ENCODE results near the gene ITIH1.
"Not testable (repeated sequence)": the region's sequence is repeated elsewhere in the genome, so short reads cannot be mapped to it uniquely, and the experiment has no call there.

ITIH1 gene

GRCh38 chr3:52777127-52777958 lies at the start of gene ITIH1:
TSS of gene ITIH1 (plus strand) at chr3:52777599. CDS start at chr3:52777616, 17 bp downstream.
- no peak for DNase-seq

GRCh38 chr3:52728753-52729152 lies 48.6 kb upstream of the ITIH1 start:
- not testable (repeated sequence) for DNase-seq

GRCh38 chr3:52730681-52731080 lies 46.7 kb upstream of the ITIH1 start:
- DNase-seq: no peak

- no peak for DNase-seq
These were observed 45.8 kb upstream of the ITIH1 start for GRCh38 chr3:52731590-52731989.

GRCh38 chr3:52733256-52733891 lies 44.0 kb upstream of the ITIH1 start:
- no peak for DNase-seq

- DNase-seq: no peak
These were observed 37.7 kb upstream of the ITIH1 start for GRCh38 chr3:52739730-52740129.

GRCh38 chr3:52742418-52743041 lies 34.9 kb upstream of the ITIH1 start:
- no peak for DNase-seq

GRCh38 chr3:52743152-52743551 lies 34.2 kb upstream of the ITIH1 start:
- no peak for DNase-seq

- no peak for DNase-seq
These were observed 33.7 kb upstream of the ITIH1 start for GRCh38 chr3:52743721-52744120.

- DNase-seq: no peak
These were observed 25.2 kb upstream of the ITIH1 start for GRCh38 chr3:52752045-52752660.

- no peak for DNase-seq
These were observed 23.0 kb upstream of the ITIH1 start for GRCh38 chr3:52754373-52754772.

- DNase-seq: no peak
These were observed 21.3 kb upstream of the ITIH1 start for GRCh38 chr3:52756141-52756540.

GRCh38 chr3:52763466-52763865 lies 13.9 kb upstream of the ITIH1 start:
- no peak for DNase-seq

GRCh38 chr3:52769786-52770455 lies 7.5 kb upstream of the ITIH1 start:
- no peak for DNase-seq

- DNase-seq: peak; percentile 64
These were observed 6.7 kb upstream of the ITIH1 start, which contains the start of gene NEK4 for GRCh38 chr3:52770496-52771333. TSS of gene NEK4 (minus strand) at chr3:52770940. CDS start at chr3:52770746, 194 bp downstream.

GRCh38 chr3:52771334-52771681 lies 6.1 kb upstream of the ITIH1 start:
- DNase-seq: no peak

- DNase-seq: no peak
These were observed 5.7 kb upstream of the ITIH1 start for GRCh38 chr3:52771702-52772101.

- no peak for DNase-seq
These were observed 3.9 kb upstream of the ITIH1 start for GRCh38 chr3:52773361-52774065.

GRCh38 chr3:52774066-52774713 lies 3.2 kb upstream of the ITIH1 start:
- DNase-seq: no peak

Measured in NCI-H748 treated with DMSO at 0.1 percent for 48 hours (cell line).